Endometrium (tissue), 2 donors: ENCODE measurements around the gene TENM4.

Experiments
- FAIRE-seq: peaks from 2 replicates; lab custom pipeline; 2012; peaks lifted over from hg19 to GRCh38; lab: Jason Lieb, UNC
- donor health status: control.
- donor health status: control.

The TENM4 gene

DNA sequence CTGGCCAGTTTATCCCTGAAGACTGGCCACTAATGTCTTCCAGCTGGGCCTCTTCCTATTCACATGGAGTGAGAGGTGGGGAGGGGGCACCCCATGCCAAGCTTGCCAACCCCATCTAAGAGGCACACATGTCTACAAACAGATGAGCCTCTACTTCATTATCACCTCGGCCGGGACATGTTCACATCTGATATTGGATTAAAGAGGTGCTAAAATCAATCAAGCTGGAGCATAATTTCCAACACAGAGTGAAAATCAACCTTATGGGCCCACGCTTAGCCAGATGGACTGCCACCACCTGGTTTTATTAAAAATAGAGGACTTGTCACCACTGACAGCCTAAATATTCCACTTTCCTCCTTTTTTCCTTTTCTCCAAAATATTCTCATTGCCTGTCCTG, 703.5 kb downstream of the TENM4 start:
- no peak for FAIRE-seq

DNA sequence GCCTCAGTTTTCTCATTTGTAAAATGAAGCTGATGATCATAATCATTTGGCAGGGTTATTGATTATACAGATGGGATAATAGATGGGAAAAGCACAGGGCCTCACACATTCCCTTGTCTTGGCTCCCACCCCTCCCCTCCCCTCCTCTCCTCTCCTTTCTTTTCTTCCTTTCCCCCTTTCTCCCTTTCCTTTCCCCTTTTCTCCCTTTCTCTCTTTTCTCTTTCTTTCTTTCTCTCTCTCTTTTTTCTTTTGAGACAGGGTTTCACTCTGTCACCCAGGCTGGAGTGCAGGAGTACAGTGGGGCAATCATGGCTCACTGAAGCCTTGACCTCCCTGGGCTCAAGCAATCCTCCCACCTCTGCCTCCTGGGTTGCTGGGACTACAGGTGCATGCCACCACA, 705.1 kb downstream of the TENM4 start:
- FAIRE-seq, result no peak

DNA sequence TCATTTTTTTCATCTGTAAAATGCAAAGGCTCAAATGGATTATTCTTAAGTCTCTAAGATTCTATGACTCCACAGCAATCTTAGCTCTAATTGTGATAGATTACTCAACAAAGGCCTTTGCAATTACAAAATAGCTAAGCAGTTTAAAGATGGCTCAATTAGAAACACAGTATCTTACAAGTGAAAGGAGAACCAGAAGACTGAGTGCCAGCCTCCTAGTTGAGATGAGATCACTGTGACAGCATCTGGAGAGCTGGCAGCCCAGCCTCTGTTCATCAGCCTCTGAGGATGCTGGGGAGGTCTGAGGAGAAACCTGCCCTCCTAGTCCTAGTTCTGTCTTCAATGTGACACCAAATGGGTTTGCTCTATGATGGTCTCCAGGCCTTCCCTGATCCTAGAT, 707.8 kb downstream of the TENM4 start:
- no peak for FAIRE-seq

DNA sequence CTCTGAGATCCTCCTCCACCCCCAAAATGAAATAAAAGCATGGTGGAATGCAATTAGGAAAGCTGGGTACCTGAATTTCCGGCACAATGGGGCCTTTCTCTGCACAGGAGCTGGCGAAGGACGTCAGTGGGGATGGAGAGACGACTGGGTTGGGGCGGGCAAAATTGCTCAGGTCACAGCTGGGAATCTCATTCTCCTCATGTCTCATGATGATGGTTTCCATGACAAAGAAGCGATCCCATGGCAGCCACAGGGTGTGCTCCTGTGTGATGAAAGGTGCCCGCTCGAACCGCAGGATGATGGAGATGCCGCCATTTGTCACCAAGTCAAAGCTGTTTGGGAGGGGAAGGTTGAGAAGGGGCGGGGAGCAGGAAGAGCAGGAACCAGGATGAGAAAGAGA, 708.6 kb downstream of the TENM4 start:
- FAIRE-seq, result no peak

DNA sequence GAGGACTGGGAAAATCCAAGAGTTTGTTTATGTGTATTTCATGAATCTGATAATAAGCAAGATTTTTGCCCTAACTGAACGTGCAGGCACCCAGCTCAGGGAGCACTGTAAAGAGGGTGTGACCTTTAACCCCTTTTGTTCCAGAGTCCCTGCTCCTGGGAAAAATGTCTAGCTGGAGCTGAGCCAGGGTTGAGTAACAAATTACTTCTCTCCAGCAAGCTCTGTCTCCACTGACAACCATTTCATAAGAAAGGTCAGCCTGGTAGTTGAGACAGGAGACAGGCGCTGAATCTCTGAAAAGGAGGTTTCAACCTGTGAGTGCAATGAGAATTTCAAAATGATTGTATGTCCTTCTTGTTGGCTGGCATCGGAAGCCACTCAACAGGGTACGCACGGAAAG, 709.8 kb downstream of the TENM4 start:
- FAIRE-seq, result no peak

DNA sequence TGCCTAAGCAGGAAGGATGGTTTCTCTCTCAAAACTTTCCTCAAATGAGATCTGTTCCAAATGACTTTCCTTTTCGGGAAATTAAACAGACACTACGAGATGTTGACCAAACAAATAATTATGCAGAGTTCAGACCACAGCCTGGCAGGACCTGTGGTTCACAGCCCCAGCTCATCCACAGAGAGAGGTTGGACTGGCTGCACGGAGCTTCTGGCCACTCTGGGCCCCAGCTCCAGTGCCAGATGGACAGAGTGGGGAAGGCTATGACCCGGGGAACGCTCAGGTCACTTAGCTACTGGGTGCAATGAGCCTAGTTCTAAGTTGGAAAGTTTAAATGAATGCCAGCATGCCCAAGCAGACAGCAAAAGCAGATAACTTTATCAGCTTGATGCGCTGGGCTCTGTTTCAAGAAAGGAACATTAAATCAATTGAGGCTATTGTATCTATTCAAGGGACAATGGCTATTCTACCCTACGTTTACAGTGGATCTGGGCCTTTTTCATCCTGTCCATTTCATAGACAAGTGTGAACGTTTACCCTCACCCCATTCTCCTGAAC, 710.5 kb downstream of the TENM4 start:
- no peak for FAIRE-seq

DNA sequence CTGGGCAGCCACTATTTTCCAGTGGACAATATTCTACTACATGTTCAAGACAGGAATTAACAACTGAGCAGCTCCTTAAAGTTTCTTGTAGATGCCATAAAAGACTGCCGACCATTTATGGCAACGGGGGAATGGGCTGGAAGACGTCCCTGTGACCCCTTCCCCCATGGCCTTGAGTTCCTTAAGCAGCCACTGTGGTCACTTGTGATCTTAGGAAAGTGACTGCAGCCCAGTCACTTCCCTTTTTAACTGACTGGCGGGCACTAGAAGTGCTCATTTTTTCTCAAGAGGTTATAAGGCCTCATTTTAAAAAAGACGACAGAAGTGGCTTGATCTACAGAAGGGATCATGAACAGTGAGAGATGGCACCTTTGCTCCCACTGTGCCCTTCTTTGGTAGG, 713.0 kb downstream of the TENM4 start:
- no peak for FAIRE-seq

DNA sequence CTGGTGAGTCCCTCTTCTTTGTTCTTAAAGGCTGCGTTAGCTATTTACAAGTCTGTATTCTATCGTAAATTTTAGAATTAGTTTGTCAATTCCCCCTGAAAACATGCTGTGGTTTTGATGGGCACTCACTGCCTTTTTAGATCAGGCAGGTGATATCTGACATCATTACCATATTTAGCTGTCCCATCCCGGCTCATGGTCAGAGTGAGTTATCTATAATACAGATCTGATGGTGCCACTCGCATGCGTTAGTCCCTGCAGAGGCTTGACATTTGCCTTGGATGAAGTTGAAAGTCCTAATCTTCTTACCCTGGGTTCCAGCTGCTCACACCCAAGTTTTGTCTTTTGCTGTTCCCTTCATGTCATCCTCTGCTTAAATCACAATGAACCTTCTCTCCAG, 715.6 kb downstream of the TENM4 start:
- FAIRE-seq, result no peak

DNA sequence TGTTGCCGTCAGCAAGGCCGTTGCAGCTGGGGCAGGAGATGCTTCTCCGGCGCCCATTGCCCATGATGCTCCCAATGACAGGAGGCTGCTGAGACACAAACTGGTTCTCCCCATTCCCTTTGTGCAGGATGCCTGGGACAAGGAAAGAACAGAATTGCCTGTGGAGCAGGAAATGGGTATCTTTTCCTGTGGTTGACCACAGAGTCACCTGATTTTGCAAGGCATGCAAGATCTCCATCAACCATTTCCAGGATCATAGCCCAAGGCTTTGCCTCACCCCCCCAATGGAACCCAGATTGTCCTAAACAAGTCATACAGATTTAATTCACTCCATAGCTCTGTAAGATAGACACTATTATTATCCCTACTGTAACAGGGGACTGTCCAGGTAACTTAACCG, 718.0 kb downstream of the TENM4 start:
- FAIRE-seq, result no peak

DNA sequence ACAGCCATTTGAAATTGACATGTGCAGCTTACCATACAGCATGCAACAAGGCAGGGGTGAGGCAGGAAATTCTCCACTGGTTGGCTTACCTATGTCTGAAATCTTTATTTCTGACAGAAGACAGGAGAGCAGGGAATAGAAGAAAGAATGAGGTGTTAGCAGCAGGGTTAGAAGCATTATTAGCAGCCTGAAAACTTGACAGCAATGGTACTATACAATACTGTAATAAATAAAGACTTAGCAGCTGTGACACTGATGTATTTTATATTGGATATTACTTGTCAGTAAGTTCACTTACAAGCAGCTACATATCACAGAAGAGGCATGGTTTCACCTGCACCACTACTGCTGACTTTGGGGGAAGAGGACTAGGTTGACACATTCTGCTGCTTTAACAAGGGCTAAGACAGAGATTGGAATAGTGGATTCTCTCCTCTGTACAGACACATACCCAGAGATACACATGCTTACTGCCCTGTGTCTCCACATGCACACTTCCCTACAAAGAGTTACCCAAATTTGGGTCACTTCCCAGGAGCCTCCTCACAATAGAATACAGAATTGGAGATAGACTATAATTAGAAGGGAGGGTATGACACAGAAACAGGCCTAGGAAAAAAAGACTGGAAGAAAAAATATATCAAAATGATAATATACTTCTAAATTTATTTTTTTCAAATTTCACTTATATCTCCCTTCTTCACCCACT, 720.4 kb downstream of the TENM4 start:
- FAIRE-seq, result no peak

DNA sequence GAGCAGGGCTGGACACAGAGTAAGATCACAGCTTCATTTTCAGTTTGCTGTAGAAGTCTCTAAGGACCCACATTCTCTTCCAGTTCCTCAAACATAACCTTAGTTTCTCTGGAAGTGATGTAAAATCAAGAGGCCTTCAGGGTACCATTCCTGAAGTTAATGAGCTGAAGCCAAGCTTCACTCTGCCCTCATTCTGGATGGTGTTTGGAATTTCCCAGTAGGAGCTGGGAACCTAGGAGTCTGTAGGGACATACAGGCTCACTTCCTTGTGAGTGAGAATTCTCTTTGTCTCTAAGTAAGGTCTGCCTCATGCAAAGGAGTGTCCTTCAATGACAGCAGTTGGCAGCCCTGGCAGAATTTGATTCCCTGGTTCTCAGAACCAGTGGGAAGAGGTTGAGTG, 723.8 kb downstream of the TENM4 start:
- FAIRE-seq, result no peak

DNA sequence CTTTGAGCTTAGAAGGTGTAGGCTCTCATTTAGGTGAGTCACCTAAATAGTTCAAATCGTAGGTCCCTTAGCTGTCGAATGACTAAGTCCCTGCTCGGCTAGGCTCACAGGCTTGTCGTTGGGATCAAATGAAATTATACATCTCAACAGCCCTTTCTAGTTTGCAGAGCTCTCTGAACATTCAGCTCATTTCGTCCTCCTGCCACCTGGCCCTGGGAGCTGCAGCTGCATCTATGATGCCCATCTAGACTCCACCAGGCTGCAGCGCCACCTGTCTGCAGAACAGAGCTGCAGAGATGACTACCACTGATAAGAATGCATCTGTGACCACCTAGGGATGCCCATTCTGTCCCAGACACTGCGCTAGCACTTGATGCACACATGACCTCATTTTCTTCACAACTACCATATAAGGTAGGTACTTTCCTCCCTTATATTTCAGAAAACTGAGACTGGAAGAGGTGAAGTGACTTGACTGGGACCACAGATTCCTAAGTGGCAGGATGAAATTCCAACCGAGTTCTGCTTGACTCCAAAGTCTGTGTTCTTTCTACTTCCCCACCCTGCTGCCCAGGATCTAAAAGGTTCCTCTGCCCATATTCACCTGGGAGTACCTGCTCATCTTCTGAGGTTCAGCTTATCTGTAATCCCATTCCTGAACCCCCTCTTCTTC, 725.1 kb downstream of the TENM4 start:
- no peak for FAIRE-seq

DNA sequence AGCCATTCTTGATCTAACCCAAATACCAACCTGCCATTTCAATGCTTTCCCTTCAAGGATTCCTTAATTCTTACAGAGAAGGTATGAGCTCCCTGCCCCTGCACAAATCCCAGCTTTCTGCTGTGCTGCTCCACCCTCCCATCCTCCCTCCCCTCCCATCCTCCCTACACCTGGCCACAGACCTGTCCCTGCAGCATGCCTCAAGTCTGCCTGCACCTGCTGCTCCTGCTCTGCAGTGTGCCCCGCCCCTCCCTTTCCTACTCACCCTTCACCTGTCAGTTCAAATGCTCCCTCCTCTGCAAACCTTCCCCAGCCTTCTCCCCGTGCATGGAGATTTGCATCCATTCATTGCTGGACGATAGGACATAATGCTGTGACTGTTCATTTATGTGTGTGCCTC, 726.3 kb downstream of the TENM4 start:
- FAIRE-seq, result no peak

DNA sequence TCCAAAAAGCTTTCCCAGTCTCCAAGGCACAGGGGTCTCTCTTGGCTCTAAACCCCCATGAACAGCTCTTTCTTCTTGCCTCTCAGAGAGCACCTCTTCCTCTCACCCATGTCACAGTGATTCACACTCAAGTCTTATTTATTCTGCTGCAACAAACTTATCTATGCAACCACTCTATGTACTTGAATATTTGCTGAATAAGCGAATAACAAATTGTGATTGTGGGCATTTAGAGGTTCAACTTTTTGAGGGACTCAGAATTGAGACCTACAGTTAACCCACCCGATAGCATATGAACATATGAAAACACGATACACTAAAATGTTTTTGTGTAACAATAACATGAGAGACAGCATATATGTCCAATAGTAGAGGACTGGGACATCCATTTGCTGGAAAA, 729.1 kb downstream of the TENM4 start:
- FAIRE-seq, result no peak

DNA sequence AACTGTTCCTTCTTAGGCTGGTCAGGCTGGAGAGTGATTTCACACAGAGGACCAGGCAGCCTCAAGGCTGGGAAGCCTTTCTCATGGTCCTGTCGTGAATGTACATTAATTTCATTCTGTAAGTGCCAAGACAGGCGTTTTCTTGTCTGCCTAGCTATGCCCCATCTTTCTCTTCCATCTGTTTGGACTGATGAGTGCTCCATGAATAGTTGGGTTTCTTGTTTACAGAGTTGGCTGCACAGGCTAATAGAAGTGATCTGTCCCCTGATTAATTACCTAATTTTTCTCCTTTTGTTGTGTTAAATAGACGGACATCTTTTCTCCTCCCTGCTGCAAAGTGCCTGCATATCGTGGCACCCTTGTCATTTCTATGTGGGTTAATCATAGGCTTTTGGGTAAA, 730.4 kb downstream of the TENM4 start:
- no peak for FAIRE-seq

DNA sequence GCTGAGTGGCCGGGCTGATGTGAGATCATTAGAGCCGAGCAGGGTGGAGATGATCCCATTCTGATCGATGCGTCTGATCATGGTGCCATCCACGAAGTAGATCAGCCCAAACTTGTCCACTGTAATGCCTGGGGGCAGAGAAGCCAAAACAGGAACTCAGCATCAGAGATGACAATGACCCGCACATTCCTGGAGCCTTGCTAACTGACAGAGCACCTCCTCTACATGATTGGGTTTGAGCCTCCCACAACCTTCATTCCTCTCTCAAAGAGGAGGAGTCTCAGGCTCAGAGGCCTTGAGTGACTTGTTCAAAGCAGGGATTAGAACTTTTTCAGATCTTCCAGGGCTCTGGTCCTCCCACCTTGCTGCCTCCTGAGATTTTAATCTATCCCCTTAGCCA, 732.4 kb downstream of the TENM4 start:
- FAIRE-seq, result no peak

DNA sequence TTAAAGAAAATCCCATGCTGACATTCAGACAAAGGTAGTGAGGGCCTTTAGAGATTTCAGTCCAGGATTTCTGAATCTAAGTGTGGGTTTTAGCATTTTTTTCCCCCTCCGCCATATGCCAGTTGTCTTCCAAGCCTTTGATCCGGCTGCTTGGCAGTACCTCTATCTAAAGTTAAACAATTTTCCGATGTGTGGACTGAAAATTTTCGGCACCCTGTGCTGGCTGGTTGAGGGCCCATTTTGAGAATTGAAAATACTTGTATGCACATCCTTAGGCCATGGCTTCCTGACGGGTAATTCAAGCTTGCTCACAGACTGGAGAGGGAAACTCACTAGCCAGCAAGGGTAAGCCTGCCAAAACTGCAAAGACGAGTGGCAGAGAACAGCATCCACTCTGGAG, 734.3 kb downstream of the TENM4 start:
- FAIRE-seq, result no peak

DNA sequence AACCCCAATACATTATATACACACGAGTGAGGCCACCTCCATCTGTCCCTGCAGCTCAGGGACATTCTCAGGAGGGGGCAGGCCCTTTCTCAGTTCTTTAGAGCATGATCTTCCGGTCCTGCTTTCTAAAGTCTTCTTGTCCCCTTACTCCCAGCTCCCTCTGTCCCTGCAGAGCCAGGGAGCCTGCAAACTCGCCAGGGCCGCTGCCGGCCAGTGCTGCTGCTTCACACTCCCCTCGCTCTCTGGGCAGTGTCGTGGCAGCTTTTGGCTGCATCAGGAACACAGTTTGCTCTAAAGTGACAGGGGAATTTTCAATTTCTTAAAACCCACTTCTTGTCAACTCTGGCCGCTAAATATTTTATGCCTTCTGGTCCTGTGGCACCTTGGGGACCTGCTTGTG, 736.0 kb downstream of the TENM4 start:
- no peak for FAIRE-seq

DNA sequence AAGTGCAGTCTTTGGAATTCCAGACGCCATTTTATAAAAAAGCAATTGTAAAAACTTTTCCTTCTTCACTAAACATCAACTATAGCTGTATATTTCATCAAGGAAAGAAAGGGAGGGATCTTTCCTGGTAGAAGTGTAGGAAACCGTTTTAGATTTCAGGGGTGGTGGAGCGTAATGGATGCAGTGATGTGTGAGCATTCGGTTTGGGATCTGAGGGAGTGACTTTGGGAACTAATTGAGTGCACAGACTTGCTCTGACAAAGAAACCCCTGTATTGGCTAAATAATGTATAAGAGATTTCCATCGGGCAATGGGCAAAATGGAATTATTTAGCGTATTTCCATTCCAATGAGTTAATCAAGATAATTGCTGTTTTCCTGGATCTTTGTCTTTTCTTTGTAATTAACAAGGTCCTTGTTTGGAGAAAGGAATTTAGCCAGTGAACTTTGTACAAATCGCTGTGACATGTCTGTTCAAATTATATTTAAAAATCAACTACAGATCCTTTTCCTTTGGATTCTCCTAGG, 741.2 kb downstream of the TENM4 start:
- FAIRE-seq, result no peak

DNA sequence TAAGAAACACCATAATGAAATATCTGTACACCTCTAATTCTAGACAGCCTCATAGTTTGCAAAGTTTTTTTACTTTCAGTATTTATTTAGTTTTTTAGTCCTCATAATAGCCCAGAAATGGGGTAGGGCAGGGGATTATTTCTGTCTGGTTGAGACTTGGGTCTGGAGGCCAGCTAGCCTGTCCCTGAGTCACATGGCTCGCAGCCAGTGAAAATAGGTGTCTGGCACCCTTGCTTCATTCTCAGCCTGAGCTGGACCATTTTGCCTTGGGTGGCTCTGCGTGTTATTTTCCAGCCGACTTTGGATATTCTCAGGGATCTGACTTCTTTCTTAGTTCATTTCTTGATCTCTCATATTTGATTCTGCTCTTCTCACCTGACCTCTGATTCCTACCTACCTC, 742.2 kb downstream of the TENM4 start:
- no peak for FAIRE-seq

DNA sequence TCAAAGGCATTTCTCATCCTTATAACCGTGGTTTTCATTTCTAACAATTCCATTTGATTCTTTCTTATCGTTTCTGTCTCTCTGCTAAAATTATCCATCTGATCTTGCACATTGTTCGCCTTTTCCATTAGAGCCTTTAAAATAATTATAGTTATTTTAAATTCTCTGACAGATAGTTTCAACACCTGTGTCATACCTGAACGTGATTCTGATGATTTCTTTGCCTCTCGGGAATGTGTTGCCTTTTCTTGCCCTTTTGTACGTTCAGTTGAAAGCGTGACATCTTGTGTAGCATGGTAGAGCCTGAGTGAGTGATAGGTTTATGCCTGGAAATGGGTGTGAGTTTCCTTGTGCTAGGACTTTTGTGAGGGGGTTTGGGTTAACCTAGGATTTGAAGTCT, 744.7 kb downstream of the TENM4 start:
- FAIRE-seq, result no peak

DNA sequence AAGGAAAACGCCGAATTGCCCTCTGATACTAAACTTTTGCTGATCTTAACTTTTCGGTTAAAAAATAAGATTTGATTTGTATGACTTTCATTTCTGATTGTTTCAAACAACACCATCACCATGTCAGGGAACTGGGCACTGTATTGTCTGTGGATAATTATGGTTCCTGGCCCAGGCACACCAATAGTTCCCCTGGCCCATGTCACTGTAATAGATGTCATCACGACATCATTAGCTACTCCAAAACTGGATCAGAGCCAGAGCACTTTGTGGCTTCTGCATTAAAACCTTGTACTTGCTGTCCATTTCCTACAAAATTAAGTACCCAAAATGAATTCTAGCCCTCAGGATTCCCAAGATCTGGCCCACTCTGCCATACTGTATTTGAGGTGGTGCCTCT, 746.7 kb downstream of the TENM4 start:
- FAIRE-seq, result no peak

DNA sequence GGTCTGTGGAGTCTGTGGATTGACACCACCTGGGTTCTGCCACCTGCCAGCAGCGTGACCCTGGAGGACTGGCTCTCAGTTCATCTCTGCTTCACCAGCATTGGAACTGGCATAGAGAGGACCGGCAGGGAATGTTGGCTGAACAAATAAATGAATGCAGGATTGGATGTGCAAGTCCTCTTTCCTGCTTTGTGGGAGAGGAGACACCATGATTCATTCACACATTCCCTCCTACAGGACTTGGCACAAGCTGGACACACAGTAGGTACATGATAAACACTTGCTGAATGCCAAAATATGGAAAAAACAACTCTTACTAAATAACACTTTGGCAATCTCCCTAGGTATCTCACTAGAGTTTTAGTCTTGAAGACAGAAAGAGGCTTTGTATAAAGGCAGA, 749.6 kb downstream of the TENM4 start:
- no peak for FAIRE-seq
